Smooth muscle cell of the brain vasculature (primary cell): ENCODE results near the gene CALML4.
"Not testable (repeated sequence)": the region's sequence is repeated elsewhere in the genome, so short reads cannot be mapped to it uniquely, and the experiment has no call there.

ENCODE experiments used
- DNase-seq: peaks from one replicate; pipeline ENCODE4 v3.0.0-alpha.2; 2012; ENCODE audit warnings: low read depth, low spot score

The CALML4 gene

DNA sequence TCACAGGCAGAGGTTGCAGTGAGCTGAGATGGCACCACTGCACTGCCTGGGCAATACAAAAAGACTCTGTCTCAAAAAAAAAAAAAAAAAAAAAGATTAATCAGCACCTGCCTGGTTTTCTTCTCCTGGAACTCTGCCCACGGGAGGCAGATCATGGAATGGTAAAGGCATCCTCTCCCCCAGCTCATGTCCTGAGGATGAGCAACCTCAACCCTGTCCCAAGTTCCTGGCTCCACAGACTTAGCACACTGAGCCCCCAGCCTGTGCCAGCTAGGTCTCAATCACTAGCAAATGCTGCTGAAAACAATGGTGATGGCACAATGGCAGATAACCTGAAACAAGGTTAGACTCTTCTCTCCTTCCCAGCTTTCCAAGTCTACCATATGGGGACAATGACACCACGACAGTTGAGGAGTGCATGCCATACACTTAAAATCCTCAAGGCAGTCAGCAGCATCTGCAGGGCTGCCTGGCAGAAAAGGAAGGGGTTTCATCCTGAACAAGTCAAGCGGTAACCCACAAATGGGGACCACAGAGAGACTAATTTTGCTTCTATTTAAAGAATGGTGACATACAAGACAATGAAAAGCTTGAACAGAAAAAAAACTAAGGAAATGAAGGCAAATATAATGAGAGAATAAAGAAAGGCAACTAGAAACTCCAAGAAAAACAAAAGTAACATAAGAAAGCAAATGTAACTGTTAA, 19.6 kb upstream of the CALML4 start:
- DNase-seq: no peak

DNA sequence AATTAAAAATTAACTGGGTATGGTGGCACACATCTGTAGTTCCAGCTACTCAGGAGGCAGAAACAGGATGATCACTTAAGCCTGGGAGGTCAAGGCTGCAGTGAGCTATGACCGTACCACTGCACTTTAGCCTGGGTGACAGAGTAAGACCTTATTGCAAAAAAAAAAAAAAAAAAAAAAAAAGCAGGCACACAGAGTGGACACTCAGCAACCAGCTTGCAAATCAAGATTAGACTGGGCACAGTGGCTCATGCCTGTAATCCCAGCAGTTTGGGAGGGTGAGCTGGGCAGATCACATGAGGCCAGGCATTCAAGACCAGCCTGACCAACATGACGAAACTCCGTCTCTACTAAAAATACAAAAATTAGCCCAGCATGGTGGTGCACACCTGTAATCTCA, 19.0 kb upstream of the CALML4 start:
- no peak for DNase-seq

DNA sequence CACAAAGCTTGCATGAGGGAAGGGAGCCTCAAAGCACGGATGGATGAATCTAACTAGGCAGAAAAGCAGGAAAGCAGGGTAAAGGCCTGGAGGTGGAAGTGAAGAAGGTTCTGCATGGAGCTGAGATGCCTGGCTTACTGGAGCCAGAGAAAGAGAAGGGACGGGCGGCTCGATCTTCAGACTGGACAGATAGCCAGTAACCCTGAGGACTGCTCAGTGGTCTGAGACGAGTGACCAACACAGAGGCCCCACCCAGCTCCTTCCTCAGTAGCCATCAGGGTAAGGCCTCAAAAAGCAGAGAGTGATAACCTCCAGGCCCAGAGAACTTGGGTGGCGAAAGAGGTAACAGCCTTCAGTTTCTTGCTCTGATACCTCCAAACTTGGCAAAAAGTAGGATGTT, 18.0 kb upstream of the CALML4 start:
- DNase-seq: no peak

DNA sequence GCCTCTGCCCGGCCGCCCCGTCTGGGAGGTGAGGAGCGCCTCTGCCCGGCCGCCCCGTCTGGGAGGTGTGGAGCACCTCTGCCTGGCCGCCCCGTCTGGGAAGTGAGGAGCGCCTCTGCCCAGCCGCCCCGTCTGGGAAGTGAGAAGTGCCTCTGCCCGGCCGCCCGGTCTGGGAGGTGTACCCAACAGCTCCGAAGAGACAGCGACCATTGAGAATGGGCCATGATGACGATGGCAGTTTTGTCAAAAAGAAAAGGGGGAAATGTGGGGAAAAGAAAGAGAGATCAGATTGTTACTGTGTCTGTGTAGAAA, 17.3 kb upstream of the CALML4 start:
- not testable (repeated sequence) for DNase-seq

DNA sequence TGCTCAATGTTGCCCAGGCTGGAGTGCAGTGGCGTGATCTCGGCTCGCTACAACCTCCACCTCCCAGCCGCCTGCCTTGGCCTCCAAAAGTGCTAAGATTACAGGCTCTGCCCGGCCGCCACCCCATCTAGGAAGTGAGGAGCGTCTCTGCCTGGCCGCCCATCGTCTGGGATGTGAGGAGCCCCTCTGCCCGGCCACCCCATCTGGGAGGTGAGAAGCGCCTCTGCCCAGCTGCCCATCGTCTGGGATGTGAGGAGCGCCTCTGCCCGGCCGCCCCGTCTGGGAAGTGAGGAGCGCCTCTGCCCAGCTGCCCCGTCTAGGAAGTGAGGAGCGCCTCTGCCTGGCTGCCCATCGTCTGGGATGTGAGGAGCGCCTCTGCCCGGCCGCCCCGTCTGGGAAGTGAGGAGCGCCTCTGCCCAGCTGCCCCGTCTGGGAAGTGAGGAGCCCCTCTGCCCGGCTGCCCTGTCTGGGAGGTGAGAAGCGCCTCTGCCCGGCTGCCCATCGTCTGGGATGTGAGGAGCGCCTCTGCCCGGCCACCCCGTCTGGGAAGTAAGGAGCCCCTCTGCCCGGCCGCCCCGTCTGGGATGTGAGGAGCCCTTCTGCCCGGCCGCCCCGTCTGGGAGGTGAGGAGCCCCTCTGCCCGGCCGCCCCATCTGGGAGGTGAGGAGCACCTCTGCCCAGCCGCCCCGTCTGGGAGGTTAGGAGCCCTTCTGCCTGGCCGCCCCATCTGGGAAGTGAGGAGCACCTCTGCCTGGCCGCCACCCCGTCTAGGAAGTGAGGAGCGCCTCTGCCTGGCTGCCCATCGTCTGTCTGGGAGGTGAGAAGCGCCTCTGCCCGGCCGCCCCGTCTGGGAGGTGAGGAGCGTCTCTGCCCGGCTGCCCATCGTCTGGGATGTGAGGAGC, 16.6 kb upstream of the CALML4 start:
- not testable (repeated sequence) for DNase-seq

DNA sequence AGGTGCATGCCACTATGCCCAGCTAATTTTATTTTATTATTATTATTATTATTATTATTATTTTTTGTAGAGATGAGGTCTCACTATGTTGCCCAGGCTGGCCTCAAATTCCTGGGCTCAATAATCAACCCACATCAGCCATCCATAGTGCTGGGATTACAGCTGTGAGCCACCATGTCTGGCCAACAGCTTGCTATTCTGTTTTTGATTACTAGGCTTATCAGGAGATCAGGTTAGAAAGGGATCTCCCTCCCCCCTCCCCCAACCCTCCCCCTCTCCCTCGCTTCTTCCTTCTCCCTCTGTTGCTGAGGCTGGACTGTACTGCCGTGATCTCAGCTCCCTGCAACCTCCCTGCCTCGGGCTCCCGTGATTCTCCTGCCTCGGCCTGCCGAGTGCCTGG, 15.8 kb upstream of the CALML4 start:
- DNase-seq: no peak

DNA sequence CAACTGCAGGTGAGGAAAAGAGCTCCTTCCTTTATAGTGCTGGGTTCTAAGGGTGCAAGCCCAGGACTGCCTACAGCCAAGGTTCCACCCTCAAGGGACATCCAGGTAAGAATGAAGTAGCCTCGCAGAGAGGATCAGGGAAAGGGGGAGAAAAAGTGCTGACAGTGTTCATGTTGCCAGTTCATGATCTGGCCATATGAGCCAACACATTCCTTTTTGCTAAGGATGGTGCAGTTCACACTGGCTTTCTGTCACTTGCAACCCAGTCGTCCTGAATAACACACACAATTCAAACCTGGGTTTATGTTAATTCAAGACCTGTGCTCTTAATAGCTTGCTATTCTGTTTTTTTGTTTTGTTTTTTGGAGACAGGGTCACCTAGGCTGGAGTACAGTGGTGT, 15.4 kb upstream of the CALML4 start:
- DNase-seq: no peak

DNA sequence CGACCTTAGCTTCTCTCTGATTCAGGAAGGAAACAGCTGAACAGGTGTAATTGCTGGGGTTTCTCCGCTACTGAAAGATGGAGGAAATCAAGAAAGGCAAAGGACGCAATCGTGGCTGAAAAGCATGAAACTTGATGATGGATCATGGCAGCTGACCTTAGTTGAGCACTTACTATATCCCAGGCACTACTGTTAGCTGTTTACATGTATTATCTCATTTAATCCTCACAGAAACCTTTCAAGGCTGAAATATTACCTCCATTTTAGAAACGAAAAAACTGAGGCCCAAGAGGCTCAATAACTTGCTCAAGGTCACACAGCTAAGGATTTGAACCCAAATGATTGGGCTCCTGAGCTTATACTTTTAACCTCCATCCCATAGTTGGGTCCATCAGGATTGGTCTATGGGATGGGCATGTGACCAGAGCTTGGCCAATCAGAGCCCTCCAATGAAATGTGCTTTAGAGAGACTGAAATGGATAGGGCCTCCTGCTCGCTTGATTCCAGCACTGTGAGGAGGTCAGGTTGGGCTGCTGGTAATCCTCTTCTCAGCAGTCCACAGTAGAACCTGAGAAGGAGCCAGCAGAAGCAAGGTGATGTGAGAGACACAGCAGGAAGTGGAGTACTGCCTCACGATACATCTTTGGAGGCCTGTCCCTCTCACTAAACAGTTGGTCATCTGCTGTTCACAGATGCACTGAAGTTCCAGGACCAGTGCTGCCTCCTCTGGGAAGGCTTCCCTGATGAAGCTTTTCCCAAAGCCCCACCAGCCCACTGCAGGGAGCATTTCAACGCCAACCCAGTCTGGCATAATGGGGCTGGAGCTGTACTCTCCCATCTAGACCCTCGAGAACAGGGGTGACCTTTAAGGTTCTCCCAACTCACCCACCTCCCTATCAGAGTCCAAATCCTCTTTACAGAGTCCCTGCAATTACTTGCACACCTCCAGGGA, 14.0 kb upstream of the CALML4 start:
- DNase-seq: no peak

DNA sequence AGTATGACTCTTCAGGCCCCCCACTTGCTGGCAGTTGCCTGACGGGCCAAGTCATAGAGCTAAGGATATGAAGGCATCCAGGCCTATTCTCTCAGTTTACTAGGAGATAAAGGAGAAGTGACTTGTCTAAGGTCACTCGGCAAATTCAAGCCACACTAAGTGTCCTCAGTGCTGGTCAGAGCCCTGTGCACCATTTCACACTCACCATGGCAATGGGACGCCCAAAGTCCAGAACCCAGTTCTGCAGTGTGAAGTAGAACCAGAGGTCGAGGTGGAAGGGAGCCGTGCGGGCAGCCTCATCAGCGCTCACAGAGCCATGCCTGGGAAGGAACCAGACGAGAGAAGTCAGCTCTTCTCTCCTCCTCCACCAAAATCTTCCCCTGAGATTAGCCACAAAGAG, 13.2 kb upstream of the CALML4 start:
- no peak for DNase-seq

DNA sequence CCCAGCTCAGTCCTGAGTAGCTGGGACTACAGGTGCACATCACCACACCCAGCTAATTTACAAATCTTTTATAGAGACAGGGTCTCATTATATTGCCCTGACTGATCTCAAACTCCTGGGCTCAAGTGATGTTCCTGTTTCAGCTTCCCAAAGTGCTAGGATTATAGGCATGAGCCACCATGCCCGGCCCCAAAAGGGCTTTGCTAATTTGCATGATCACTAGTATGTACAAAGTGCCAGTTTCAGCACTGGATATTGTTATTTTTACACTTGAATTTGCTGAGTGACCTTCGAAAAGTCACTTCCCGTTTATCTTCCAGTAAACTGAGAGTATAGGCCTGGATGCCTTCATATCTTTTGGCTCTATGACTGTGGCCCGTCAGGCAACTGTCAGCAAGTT, 12.2 kb upstream of the CALML4 start:
- no peak for DNase-seq

DNA sequence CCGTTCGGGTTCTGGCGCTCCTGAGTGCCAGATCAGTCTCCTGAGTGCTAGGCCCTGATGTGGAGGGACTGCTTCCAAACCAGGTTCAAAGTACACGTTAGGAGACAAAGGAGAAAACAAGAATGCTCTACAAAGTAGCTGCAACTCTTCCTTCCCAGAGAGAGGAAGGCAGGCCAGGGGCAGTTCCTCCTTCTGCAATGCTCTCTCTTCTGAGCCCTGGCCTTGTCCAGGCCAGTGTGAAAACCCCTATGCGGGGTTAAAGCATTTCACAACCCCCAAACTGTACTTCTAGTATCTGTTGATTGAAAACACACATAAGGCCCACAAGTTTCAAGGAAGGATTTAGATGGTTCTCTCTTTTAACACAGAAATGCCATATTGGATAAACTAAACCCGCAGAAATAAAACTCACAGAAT, 9.7 kb upstream of the CALML4 start:
- no peak for DNase-seq

DNA sequence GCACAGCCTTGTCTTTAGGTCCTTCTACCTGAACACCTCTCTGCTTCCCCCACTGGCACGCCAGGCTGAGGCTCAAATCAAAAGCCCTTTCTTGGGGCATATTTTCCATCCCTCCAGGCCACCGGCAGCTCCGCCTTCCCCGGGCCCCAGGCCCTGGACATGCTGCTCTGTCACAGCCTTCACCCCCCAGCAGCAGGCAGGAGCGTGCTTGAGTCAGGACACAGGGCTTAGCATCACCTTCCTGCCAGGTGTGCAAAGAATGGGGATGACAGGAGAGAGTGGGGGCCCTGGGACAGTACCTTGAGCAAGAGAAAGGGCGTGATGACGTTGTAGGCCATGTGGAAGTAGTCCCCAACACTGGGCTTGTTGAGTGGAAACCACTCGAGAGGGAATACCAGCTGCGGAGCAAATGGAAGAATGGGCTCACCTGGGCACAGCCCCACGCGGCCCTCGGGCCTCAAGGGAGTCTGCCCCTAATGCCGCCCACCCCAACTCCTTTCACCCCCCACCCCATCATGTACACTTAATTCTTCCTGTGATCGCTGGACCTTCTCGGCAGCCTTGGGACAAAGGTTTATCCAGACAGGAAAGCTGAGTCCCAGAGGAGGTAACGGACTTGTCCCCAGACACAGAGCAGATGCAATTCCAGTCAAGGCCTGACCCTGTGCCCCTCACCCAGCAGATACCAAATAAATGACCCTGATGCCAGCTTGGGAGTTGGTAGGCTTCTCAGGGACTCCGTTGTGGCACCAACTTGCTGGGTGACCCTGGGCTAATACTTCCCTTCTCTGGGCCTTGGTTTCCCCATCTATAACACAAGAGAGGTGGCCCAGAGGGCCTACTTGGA, 9.1 kb upstream of the CALML4 start:
- no peak for DNase-seq

DNA sequence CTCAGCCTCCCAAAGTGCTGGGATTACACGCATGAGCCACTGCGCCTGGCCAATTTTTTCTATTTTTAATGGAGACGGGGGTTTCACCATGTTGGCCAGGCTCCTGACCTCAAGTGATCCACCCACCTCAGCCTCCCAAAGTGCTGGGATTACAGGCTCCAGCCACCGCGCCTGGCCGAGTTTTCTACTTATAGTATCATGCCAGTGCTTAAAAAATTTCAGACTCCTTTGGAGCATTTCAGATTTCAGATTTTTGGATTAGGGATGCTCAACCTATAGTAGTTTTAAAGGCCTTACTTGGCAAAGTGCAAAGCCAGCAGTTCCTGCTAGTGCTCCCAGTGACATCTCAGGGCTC, 8.3 kb upstream of the CALML4 start:
- not testable (repeated sequence) for DNase-seq

DNA sequence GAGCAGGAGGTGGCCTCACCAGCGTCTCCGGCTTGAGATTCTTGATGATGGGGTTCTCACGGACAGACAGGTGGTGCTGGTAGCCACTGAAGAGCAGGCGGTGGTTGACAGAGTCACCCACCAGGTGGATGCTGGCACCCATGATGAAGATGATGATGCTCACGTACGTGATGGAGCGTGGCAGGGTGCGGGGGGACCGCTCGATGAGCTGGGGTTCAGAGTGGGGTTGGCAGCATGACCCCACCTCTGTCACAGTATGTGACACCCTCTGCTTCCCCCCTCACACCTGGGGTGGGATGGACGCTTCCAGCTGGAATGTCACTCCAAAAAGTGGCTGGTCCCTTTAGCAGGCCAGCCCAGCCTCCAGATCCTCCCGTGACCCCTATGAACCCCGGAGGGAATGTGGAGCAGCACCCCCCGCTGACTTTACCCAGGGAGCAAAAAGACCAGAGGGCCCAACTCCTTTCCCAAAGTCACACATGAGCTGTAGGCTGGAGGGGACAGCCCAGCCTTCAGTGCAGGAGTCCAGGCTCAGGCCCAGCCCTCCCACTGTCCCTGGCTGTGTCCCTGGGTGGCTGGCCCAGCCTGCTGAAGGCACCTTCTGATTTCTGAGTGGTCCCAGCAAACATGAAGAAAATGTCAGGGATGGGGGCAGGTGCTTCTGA, 6.7 kb upstream of the CALML4 start:
- DNase-seq: no peak

DNA sequence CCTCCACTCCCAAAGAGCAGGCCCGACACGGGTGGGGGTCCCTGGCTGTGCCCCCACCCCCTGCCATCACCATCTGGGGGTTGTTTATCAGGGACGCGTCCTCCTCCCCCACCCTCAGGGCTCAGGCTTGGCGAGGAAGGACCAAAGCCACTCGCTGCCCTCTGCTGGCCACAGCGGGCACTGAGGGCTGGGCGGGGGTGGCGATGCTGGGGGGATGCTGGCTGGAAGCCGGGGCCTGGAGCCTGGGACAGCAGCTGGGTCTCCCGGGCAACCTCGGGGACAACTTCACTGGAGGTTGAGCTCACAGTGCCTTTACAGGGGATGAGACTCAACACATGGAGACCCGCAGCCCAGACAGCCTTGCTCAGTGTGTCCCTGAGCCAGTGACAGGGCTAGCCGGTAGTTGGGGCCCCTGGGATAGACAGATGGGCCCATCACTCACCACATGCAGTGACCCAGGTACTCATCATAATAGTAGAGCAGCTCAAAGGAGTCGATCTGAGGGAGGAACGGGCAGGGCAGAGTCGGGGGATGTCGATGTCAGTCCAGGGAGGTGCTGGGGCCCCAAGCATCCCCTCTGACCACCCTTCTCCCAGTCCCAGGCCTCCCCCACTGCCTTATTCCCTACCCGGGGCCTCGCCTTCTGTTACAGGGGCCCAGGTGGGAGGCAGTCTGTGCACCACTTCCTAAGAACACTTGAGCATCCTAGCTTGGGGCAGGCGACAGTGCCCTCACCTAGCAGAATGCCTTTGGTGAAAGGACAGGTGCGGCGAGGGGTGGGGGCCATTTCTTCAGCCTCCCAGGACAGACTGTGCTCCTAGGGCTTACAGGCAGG, 5.9 kb upstream of the CALML4 start:
- no peak for DNase-seq

DNA sequence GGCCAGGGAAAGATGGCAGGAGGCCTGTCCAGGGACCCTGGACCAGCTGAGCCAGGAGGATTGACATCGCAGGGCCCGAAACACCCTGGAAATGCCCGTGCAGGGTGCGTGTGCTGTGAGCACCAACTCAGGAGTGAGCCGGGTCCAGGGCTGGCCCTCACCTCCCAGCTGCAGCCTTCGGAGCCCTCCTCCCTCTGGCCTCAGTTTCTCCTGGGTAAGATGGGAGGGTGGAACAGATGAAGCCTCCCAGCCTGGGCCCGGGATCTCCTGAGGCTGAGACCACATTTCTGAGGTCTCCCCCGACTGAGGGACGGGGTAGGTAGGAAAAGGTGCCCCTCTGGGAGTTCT, 5.3 kb upstream of the CALML4 start:
- DNase-seq: no peak

DNA sequence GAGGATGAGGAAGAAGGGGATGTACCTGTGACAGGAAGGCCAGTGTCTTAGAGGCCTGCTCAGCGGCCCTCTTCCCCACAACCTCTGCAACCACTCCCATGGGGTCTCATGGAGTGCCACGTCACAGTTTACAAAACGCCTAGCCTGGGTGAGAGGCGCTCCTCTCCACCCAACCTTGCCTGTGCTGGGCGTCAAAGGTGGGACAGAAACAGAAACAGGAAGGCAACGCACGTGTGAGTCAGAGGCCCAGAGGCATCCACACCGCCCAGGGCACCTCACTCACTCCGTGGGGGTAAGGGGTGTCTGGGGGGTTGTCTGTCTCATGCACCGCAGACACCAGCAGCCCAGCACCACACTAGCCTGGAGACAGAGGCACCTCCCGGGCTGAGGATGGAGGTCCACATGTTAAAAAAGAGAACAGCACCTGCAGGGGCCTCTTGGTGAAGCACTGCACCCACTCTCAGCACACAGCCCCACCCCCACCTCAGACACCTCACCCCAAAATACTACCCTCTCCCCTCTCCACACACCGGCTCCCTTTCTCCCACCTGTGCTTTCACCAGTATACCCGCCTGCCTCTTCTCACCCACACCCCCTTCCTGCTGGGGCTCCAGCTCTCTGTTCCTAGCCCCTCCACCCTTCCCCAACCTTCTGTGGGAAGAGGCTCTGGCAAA, 4.7 kb upstream of the CALML4 start:
- DNase-seq: no peak

DNA sequence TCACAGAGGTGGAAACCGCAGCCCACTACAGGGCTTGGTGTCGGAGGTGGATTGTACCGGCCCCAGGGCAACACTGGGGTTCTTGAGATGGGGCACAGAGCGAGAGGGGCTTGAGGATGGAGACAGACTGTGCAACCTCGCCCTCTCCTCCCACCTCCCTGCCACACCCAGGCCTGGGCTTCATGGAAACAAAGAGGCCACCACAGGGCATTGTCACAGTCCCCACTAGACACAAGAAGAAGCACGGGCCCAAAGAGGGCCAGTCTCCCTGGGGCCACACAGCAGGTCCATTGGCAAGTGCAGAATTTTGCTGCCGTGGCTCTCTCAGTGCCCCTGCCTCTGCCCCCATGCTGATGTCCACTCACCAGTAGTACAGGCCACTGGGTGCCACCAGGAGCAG, 4.1 kb upstream of the CALML4 start:
- DNase-seq: no peak

DNA sequence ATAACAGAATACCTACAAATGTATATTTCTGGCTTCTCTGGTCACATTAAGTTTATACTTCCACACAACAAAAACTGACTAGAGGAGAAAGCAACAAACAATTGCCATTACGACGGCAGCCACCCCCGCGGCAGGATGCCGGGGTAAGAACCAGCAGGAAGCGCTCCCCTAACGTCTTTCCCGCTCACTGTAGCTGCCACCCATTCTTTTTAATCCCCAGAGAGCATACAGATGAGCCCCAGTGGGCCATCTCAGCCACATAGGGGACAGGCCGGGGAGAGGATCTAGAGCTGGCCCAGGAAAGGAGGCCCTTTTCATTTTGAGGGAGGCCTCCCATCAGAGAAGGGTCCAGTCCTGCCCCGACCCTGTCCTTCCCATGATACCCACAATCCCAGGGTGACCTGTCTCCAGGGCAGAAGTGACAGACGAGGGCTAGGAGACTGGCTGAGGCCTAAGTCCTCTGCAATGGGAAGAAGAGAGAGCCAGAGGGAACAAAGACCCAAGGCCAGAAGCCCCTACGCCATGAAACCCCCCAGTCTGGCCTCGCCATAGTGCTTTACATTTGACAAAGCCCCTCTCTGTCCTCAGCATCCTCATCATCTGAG, 3.6 kb upstream of the CALML4 start:
- DNase-seq: no peak
